Spleen (tissue), 11 donors: ENCODE results near the gene PIGU. TPM values are rescaled to one million over a fixed set of nuclear protein-coding genes. Genes with fewer than 3 reads are reported as not detected.

Experiments used
- DNase-seq: peaks from one replicate; pipeline ENCODE4 v3.0.0-alpha.2; 2020
- H3K27ac ChIP-seq, 8 donors: fragments of 200-600 bp; sonication (generic) in 7 of 8; 1 replicate in 4 of 8; 2 replicates in 4 of 8; pipeline versions ENCODE4 v1.5.0 to v1.8.0; 2016 to 2021; ENCODE audit warnings: inconsistent platforms in 4 of 8, mild to moderate bottlenecking in 4 of 8, moderate library complexity in 1 of 8
- H3K27me3 ChIP-seq, 7 donors: fragments of 200-600 bp; sonication (generic) in 6 of 7; replicated peaks in 1 of 7; 1 replicate in 4 of 7; 2 replicates in 3 of 7; pipeline versions ENCODE4 v1.5.0 to v1.8.0; 2016 to 2021; ENCODE audit warnings: inconsistent platforms in 3 of 7, mild to moderate bottlenecking in 1 of 7
- H3K36me3 ChIP-seq, 6 donors: fragments of 200-600 bp; sonication (generic) in 5 of 6; 1 replicate in 4 of 6; 2 replicates in 2 of 6; pipeline versions ENCODE4 v1.5.0 to v1.8.0; 2016 to 2021; ENCODE audit warnings: inconsistent platforms in 2 of 6
- H3K4me1 ChIP-seq, 6 donors: fragments of 200-600 bp; sonication (generic) in 5 of 6; 1 replicate in 3 of 6; 2 replicates in 3 of 6; pipeline versions ENCODE4 v1.5.0 to v1.8.0; 2016 to 2021; ENCODE audit warnings: inconsistent platforms in 3 of 6
- H3K4me3 ChIP-seq, 8 donors: fragments of 200-600 bp; sonication (generic) in 7 of 8; 1 replicate in 4 of 8; 2 replicates in 4 of 8; pipeline versions ENCODE4 v1.5.0 to v1.8.0; 2016 to 2021; ENCODE audit warnings: inconsistent platforms in 4 of 8, mild to moderate bottlenecking in 4 of 8, moderate library complexity in 2 of 8
- H3K9me3 ChIP-seq, 8 donors: fragments of 200-600 bp; sonication (generic) in 7 of 8; 1 replicate in 4 of 8; 2 replicates in 4 of 8; pipeline versions ENCODE4 v1.5.0 to v1.8.0; 2016 to 2021; ENCODE audit warnings: inconsistent platforms in 4 of 8
- POLR2A ChIP-seq, 3 donors: fragments of 450-650 bp; IDR thresholded peaks; one replicate each; pipeline ENCODE4 v1.5.1; 2017; ENCODE audit warnings: antibody characterized with exemption in 3 of 3, mild to moderate bottlenecking in 1 of 3
- POLR2AphosphoS5 ChIP-seq, 3 donors: sonication (generic); formaldehyde crosslinking; IDR thresholded peaks; one replicate each; pipeline ENCODE4 v1.5.1; 2017; ENCODE audit warnings: antibody characterized with exemption in 3 of 3
- WGBS, 5 donors: extraction: QIAGEN DNeasy Blood & Tissue Kit in 3 of 5; methylation state at CpG; one replicate each; pipeline versions ENCODE4 v1.1.5 to v1.1.7; 2013 to 2018; 5-methylcytosine and 5-hydroxymethylcytosine counted together
- intact Hi-C: fragments of 100-400 bp; cut with DNase I; formaldehyde crosslinking; loops from one replicate; pipeline ENCODE4 v1.15.0; 2023; ENCODE audit warnings: low total_unique reads
- polyA plus RNA-seq, 3 donors: library from polyadenylated mRNA; stranded (reverse); fragments of 200-250 nt; gene quantifications; one replicate each; pipeline ENCODE4 v1.2.1, GENCODE V29; 2013
- total RNA-seq, 7 donors: library from RNA; depleted of rRNA in 3 of 7; stranded (reverse); fragments of >200 nt in 3 of 7; fragmentation: NEBNext Ultra II Directional in 4 of 7; extraction: Animal tissue kit (Norgen Biotek cat#: 25700) in 4 of 7; gene quantifications; one replicate each; pipeline versions ENCODE4 v1.1.0 to v1.2.1, GENCODE V29; 2016 to 2021
- TF ChIP-seq, protein P1 (sequence below), 11 experiments: fragments of 200-600 bp in 7 of 11; fragments of 450-650 bp in 4 of 11; sonication (generic) in 4 of 11; IDR thresholded peaks in 8 of 11; conservative IDR thresholded peaks in 3 of 11; 1 replicate in 7 of 11; 2 replicates in 4 of 11; pipeline versions ENCODE4 v1.4.0 to v1.8.0; 2016 to 2021; ENCODE audit warnings: antibody characterized with exemption in 11 of 11, inconsistent platforms in 4 of 11, mild to moderate bottlenecking in 1 of 11
- donor health status: healthy with polysubstance abuse.
- donor health status: DM: no; HTN: no; CAD: no; lungs with moderate emphysema.
- donor health status: DM: no; HTN: no; CAD: no.
- donor health status: Bipolar disorder and iron deficiency.
- donor health status: healthy.
- donor health status: DM: no; HTN: no; CAD: no.
- donor health status: DM: yes; HTN: yes; CAD: no.

Gene PIGU
- total and polyA plus RNA-seq, 10 donors = 10.0 to 20.4 (median 14.5) TPM

DNA sequence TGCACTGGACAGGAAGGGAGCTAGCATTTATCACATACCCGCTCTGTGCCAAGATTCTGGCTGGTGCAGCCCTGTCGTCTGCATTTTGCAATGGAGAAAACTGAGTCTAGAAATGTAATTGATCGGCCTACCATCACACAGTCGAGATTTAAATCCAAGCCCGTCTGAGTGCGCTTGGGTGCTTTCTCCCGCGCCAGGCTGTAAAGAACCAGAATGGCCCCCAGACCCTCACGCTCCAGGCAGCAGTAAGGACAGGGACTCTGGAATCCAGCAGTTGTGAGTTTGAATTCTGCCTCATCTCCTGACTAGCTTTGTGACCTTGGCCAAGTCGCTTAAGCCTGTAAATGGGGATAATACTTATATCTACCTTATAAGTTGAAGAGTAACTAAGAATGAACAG, 149.9 kb downstream of the PIGU start:
- Histone ChIP-seq H3K27me3 (no peaks in the 10 kb centered on the region), H3K4me1 (peaks cover 11 to 61% (median 26%) of the 10 kb centered on the region in 6 donors), H3K9me3 (no peaks in the 10 kb centered on the region), H3K27ac (peak overlapping the region in 1 of 8 donors; percentile 66), H3K4me3 (no peak overlapping the region), H3K36me3 (peaks cover 0 to 97% (median 52%) of the 10 kb centered on the region in 6 donors)
- no peak for DNase-seq
- TF ChIP-seq, protein P1, sequence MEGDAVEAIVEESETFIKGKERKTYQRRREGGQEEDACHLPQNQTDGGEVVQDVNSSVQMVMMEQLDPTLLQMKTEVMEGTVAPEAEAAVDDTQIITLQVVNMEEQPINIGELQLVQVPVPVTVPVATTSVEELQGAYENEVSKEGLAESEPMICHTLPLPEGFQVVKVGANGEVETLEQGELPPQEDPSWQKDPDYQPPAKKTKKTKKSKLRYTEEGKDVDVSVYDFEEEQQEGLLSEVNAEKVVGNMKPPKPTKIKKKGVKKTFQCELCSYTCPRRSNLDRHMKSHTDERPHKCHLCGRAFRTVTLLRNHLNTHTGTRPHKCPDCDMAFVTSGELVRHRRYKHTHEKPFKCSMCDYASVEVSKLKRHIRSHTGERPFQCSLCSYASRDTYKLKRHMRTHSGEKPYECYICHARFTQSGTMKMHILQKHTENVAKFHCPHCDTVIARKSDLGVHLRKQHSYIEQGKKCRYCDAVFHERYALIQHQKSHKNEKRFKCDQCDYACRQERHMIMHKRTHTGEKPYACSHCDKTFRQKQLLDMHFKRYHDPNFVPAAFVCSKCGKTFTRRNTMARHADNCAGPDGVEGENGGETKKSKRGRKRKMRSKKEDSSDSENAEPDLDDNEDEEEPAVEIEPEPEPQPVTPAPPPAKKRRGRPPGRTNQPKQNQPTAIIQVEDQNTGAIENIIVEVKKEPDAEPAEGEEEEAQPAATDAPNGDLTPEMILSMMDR (IDR thresholded peaks at IDR 0.05 in 8 of 11, conservative IDR thresholded peaks at IDR 0.05 in 3 of 11) = no peak
- TF ChIP-seq POLR2A (IDR thresholded peaks at IDR 0.05) = no peak
- TF ChIP-seq POLR2AphosphoS5 (IDR thresholded peaks at IDR 0.05) = no peak
- intact Hi-C loops = no loop called here
- WGBS, 5 donors = 94 to 99% (median 96%) methylated on average over 10 of the region's 10 CpGs

DNA sequence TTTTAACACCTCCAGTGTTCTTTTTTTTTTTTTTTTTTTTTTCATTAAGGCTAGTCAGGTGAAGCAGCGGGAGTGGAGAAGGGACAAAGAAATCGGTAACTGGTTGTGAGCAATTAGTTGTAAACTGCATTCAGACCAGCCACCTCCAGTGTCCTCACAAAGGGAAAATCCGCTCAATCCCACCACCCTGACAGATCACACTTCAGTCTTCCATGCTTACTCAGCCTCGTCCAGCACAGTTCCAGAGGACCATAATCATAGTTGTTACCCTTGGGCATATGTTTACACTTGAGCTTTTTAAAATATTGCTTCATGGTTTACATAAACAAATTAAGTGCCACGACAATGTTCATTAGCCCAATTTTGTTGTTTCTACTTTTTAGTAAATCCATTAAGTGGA, 150.4 kb downstream of the PIGU start:
- Histone ChIP-seq H3K4me1 (peaks cover 11 to 61% (median 32%) of the 10 kb centered on the region in 6 donors), H3K4me3 (no peak overlapping the region), H3K36me3 (peaks cover 0 to 96% (median 48%) of the 10 kb centered on the region in 6 donors), H3K27ac (peak overlapping the region in 4 of 8 donors; percentile 26 to 66 (median 32)), H3K27me3 (no peaks in the 10 kb centered on the region), H3K9me3 (no peaks in the 10 kb centered on the region)
- 91 to 98% (median 95%) methylated on average over 5 of the region's 5 CpGs for WGBS, 5 donors
- intact Hi-C loops = no loop called here
- TF ChIP-seq POLR2AphosphoS5 (IDR thresholded peaks at IDR 0.05) (no peak), POLR2A (IDR thresholded peaks at IDR 0.05) (no peak)
- TF ChIP-seq, protein P1 (IDR thresholded peaks at IDR 0.05 in 8 of 11, conservative IDR thresholded peaks at IDR 0.05 in 3 of 11) = no peak
- DNase-seq = no peak

DNA sequence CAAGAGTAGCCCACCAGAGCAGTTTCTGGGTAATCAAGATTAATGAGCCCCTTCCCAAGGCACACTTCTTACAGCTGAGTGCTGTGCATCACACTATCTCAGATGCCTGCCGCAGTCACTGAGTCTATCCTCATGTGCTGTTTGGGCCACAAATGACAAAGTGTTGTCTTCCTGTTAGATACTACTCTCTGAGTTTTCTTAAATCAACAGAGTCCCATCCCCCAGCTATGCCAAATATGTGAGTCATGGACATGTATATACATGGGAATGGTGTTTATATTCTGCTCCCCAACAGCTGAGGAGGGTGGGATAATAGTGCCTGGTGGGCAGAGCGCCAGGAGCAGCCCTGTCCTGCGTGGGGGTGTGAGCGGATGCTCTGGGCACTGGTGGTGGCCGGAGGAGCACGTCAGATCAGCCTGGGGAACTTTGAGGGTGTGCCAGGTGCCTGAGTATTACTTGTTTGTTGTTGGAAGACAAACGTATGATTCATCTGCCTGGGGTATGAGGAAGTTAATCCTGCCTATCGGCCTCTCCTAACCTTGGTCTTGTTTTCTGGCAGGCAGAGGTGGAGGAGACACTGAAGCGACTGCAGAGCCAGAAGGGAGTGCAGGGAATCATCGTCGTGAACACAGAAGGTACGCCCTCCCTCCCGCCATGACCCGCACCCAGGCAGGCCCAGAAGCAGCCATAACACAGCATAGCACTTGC, 151.0 kb downstream of the PIGU start:
- intact Hi-C loops = no loop called here
- peak overlapping the region in 5 of 8 donors; percentile 7 to 66 (median 30) for H3K27ac ChIP-seq
- H3K27me3 ChIP-seq = no peaks in the 10 kb centered on the region
- peaks cover 11 to 64% (median 36%) of the 10 kb centered on the region in 6 donors for H3K4me1 ChIP-seq
- H3K36me3 ChIP-seq = peaks cover 0 to 96% (median 46%) of the 10 kb centered on the region in 6 donors
- no peak overlapping the region for H3K4me3 ChIP-seq
- 65 to 85% (median 71%) methylated on average over 14 of the region's 14 CpGs for WGBS, 5 donors
- TF ChIP-seq, protein P1 (IDR thresholded peaks at IDR 0.05 in 8 of 11, conservative IDR thresholded peaks at IDR 0.05 in 3 of 11) = no peak
- peak; percentile 51 to 69 (median 54) for TF ChIP-seq POLR2AphosphoS5 (IDR thresholded peaks at IDR 0.05)
- TF ChIP-seq POLR2A (IDR thresholded peaks at IDR 0.05) = no peak
- H3K9me3 ChIP-seq = no peaks in the 10 kb centered on the region
- DNase-seq = no peak

DNA sequence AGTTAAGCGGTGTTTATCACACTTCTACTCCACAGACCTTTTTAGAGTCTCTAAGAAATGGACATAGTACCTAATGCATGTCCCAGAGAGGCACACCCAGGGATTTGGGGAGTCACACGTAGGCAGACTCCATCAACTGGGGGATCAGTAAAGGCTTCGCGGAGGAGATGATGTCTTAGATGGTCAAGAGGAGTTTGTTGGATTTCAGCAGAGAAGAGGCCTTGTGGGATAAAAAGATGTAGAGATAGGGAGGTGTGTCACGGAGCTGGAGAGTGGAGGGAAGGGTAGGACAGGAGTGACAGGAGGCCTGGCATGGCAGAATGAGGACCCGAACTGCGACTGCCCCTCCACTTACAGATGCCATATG, 151.6 kb downstream of the PIGU start:
- WGBS, 5 donors = 87 to 96% (median 93%) methylated on average over 7 of the region's 7 CpGs
- H3K36me3 ChIP-seq = peaks cover 0 to 95% (median 43%) of the 10 kb centered on the region in 6 donors
- TF ChIP-seq, protein P1 (IDR thresholded peaks at IDR 0.05 in 8 of 11, conservative IDR thresholded peaks at IDR 0.05 in 3 of 11) = no peak
- TF ChIP-seq POLR2A (IDR thresholded peaks at IDR 0.05) = no peak
- TF ChIP-seq POLR2AphosphoS5 (IDR thresholded peaks at IDR 0.05) = no peak
- H3K4me1 ChIP-seq = peaks cover 11 to 64% (median 39%) of the 10 kb centered on the region in 6 donors
- DNase-seq = no peak
- no peaks in the 10 kb centered on the region for H3K9me3 ChIP-seq
- intact Hi-C loops = no loop called here
- peak overlapping the region in 5 of 8 donors; percentile 7 to 66 (median 30) for H3K27ac ChIP-seq
- H3K4me3 ChIP-seq = no peak overlapping the region
- H3K27me3 ChIP-seq = no peaks in the 10 kb centered on the region
